Esophagus muscularis mucosa (tissue), 4 donors: Measurements from ENCODE around the gene NCF4. TPM values are rescaled to one million over a fixed set of nuclear protein-coding genes. Genes with fewer than 3 reads are reported as not detected.

ENCODE experiments used
- DNase-seq: peaks from one replicate; pipeline ENCODE4 v3.0.0-alpha.2; 2017; ENCODE audit errors: extremely low spot score
- H3K27ac ChIP-seq, 4 donors: fragments of 200-600 bp; sonication (generic); replicated peaks in 1 of 4; 1 replicate in 3 of 4; 2 replicates in 1 of 4; pipeline ENCODE4 v1.5.1; 2016 to 2019; ENCODE audit warnings: mild to moderate bottlenecking in 1 of 4
- H3K27me3 ChIP-seq, 4 donors: fragments of 200-600 bp; sonication (generic); one replicate each; pipeline versions ENCODE4 v1.5.1 to v1.6.0; 2016 to 2019
- H3K36me3 ChIP-seq, 4 donors: fragments of 200-600 bp; sonication (generic); one replicate each; pipeline ENCODE4 v1.5.1; 2016 to 2019
- H3K4me1 ChIP-seq, 4 donors: fragments of 200-600 bp; sonication (generic); one replicate each; pipeline ENCODE4 v1.5.1; 2016 to 2019
- H3K4me3 ChIP-seq, 4 donors: fragments of 200-600 bp; sonication (generic); 1 replicate in 2 of 4; 2 replicates in 2 of 4; pipeline ENCODE4 v1.5.1; 2016 to 2019; ENCODE audit warnings: mild to moderate bottlenecking in 4 of 4, moderate library complexity in 1 of 4
- H3K9me3 ChIP-seq, 4 donors: fragments of 200-600 bp; sonication (generic); 1 replicate in 3 of 4; 2 replicates in 1 of 4; pipeline ENCODE4 v1.5.1; 2016 to 2019
- EP300 ChIP-seq: sonication (generic); formaldehyde crosslinking; IDR thresholded peaks from one replicate; pipeline ENCODE4 v1.6.1; 2017; ENCODE audit warnings: antibody characterized with exemption
- POLR2A ChIP-seq: fragments of 450-650 bp; IDR thresholded peaks from one replicate; pipeline ENCODE4 v1.6.1; 2017; ENCODE audit warnings: antibody characterized with exemption, moderate library complexity, mild to moderate bottlenecking, low read depth
- POLR2AphosphoS5 ChIP-seq, 2 donors: sonication (generic); formaldehyde crosslinking; IDR thresholded peaks; one replicate each; pipeline ENCODE4 v1.6.1; 2017; ENCODE audit warnings: antibody characterized with exemption in 2 of 2
- WGBS: methylation state at CpG from one replicate; pipeline ENCODE4 v1.1.5; 2018; 5-methylcytosine and 5-hydroxymethylcytosine counted together
- intact Hi-C: fragments of 100-400 bp; cut with DNase I; formaldehyde crosslinking; loops from one replicate; pipeline ENCODE4 v1.15.1; 2023
- total RNA-seq, 4 donors: library from RNA; depleted of rRNA; stranded (reverse); fragments of >200 nt; gene quantifications; one replicate each; pipeline versions ENCODE4 v1.1.0 to v1.2.1, GENCODE V29; 2016
- TF ChIP-seq, protein P1 (sequence below), 3 experiments: fragments of 200-600 bp in 2 of 3; fragments of 450-650 bp in 1 of 3; sonication (generic) in 2 of 3; IDR thresholded peaks; one replicate each; pipeline ENCODE4 v1.5.1; 2017 to 2019; ENCODE audit warnings: antibody characterized with exemption in 3 of 3, mild to moderate bottlenecking in 2 of 3, moderate library complexity in 1 of 3

Gene NCF4
- total RNA-seq, 4 donors from 2014 or later, result 8.4 to 26.0 (median 14.2) TPM

DNA sequence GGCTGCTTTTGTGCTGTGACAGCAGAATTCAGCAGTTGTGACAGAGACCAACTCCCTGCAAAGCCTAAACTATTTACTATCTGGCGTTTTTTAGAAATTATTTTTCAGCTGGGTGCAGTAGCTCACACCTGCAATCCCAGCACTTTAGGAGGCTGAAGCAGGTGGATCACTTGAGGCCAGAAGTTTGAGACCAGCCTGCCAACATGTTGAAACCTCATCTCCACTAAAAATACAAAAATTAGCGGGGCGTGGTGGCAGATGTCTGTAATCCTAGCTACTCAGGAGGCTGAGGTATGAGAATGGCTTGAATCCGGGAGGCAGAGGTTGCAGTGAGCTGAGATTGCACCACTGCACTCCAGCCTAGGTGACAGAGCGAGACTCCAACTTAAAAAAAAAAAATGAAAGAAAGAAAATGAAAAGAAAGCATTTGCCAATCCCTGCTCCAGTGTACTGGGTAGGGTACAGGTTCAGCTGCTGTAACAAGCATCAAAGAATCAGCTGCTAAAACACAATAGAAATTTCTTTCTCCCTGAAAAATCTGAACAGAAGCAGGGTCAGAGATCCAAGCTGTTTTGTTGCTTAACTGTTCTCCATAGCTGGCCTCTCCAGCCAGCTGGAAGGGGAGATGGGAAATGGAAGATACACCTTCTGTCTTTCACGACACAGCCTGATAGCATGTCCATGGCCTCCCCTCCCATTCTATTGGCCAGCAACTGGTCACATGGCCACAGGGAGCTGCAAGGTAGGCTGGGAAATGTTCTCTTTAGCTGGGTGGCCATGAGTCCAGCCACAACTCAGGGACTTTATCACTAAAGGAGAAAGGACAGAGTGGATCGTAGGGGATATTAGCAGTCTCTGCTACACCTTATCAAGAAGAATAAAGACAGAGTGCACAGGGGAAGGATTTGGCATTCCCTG is 8.5 kb upstream of the NCF4 start:
- H3K27me3 ChIP-seq, result peaks cover 0 to 66% (median 1%) of the 10 kb centered on the region in 4 donors
- peaks cover 0 to 18% (median 14%) of the 10 kb centered on the region in 4 donors for H3K4me1 ChIP-seq
- intact Hi-C loops, result no loop called here
- H3K9me3 ChIP-seq, result no peaks in the 10 kb centered on the region
- WGBS, result 88% methylated on average over 7 of the region's 7 CpGs
- no peak overlapping the region for H3K4me3 ChIP-seq
- H3K36me3 ChIP-seq, result no peaks in the 10 kb centered on the region
- TF ChIP-seq POLR2A (no peak), POLR2AphosphoS5 (IDR thresholded peaks at IDR 0.05) (no peak), EP300 (no peak)
- TF ChIP-seq, protein P1, sequence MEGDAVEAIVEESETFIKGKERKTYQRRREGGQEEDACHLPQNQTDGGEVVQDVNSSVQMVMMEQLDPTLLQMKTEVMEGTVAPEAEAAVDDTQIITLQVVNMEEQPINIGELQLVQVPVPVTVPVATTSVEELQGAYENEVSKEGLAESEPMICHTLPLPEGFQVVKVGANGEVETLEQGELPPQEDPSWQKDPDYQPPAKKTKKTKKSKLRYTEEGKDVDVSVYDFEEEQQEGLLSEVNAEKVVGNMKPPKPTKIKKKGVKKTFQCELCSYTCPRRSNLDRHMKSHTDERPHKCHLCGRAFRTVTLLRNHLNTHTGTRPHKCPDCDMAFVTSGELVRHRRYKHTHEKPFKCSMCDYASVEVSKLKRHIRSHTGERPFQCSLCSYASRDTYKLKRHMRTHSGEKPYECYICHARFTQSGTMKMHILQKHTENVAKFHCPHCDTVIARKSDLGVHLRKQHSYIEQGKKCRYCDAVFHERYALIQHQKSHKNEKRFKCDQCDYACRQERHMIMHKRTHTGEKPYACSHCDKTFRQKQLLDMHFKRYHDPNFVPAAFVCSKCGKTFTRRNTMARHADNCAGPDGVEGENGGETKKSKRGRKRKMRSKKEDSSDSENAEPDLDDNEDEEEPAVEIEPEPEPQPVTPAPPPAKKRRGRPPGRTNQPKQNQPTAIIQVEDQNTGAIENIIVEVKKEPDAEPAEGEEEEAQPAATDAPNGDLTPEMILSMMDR (IDR thresholded peaks at IDR 0.05), result no peak
- no peak overlapping the region for H3K27ac ChIP-seq
- DNase-seq, result no peak

DNA sequence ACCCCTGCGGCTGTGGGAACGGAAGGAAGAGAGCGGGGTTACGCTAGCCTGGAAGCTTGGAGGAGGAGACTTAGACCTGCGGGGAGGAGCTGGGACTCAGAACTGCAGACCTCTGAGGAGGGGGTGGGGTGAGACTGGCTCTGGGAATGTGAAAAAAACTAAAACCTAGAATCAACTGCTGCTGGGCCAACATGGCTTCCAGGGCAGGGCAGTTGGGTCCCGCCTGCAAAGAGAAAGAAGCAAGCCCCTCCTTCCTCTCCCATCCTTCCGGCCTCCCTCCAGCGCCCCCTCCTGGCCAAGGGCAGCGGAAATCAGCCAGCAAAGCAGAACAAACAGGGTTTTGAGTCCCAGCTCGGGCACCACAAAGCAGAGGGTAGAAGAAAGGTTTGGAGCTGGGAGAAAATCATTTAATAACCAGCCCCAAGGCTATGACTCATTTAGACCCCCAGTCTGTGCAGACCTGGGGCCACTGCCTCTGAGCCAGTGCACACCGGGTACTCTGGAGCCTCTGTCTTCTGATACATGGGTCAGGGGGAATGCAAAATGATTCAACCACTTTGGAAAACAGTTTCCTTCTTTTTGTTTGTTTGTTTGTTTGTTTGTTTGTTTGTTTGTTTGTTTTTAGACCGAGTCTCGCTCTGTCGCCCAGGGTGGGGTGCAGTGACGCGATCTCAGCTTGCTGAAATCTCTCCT is 7.3 kb upstream of the NCF4 start:
- TF ChIP-seq, protein P1 (IDR thresholded peaks at IDR 0.05), result peak; percentile 23 to 52 (median 36)
- TF ChIP-seq POLR2AphosphoS5 (IDR thresholded peaks at IDR 0.05), result no peak
- TF ChIP-seq POLR2A, result no peak
- no peak for TF ChIP-seq EP300
- peak overlapping the region in 1 of 4 donors; percentile 20 for H3K4me3 ChIP-seq
- H3K4me1 ChIP-seq, result peaks cover 0 to 18% (median 14%) of the 10 kb centered on the region in 4 donors
- WGBS, result 58% methylated on average over 16 of the region's 16 CpGs
- no peak overlapping the region for H3K27ac ChIP-seq
- no peak for DNase-seq
- intact Hi-C loops, result no loop called here
- peaks cover 0 to 65% (median 0%) of the 10 kb centered on the region in 4 donors for H3K27me3 ChIP-seq
- no peaks in the 10 kb centered on the region for H3K9me3 ChIP-seq
- no peaks in the 10 kb centered on the region for H3K36me3 ChIP-seq

- H3K4me3 ChIP-seq, result no peak overlapping the region
- 81% methylated on average over 3 of the region's 3 CpGs for WGBS
- H3K36me3 ChIP-seq, result no peaks in the 10 kb centered on the region
- DNase-seq, result no peak
- no peaks in the 10 kb centered on the region for H3K9me3 ChIP-seq
- TF ChIP-seq, protein P1 (IDR thresholded peaks at IDR 0.05), result no peak
- TF ChIP-seq EP300 (no peak), POLR2AphosphoS5 (IDR thresholded peaks at IDR 0.05) (no peak), POLR2A (no peak)
- intact Hi-C loops, result loop anchor here (5.0 kb wide), 2 partner anchors 122 to 308 kb away; no protein-coding TSS in a partner anchor
- H3K27ac ChIP-seq, result no peak overlapping the region
- peaks cover 0 to 45% (median 0%) of the 10 kb centered on the region in 4 donors for H3K27me3 ChIP-seq
- peaks cover 0 to 18% (median 14%) of the 10 kb centered on the region in 4 donors for H3K4me1 ChIP-seq
These were observed 5.3 kb upstream of the NCF4 start for GRCh38 chr22:36855478-36855877.

DNA sequence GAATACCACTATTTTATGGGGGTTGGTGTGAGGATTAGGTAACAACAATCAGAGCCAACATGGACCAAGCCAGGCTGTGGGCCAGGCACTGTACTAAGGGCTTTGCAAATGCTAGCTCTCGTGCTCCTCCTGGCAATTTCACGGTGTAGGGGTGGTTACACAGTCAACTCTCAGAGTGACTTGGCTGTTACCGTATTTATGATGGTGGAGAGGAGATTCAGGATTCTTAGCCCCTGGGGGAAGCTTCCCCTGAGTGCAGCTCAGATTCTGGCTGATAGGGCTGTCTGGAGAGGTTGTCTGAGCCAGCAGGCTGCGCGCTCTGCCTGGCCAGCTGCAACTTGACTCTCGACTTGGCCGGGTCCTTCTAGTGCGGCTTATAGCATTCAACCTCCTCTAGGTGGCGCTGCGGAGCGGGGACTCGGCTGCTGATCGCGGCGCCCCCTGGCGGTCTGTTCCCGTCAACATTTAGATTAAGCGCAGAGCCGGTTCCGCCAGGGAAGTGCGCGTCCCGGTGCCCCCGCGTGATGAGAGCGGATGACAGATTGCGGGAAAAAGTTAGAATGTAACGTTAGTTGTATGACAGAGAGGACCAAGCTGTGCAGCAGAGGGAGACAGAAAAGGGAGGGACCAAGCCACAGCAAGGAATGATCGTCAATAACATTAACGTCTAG is 4.5 kb upstream of the NCF4 start:
- no peak overlapping the region for H3K4me3 ChIP-seq
- peak; percentile 94 for DNase-seq
- no peaks in the 10 kb centered on the region for H3K9me3 ChIP-seq
- H3K27me3 ChIP-seq, result peaks cover 0 to 38% (median 0%) of the 10 kb centered on the region in 4 donors
- 9% methylated on average over 23 of the region's 30 CpGs for WGBS
- H3K4me1 ChIP-seq, result peaks cover 0 to 18% (median 14%) of the 10 kb centered on the region in 4 donors
- H3K36me3 ChIP-seq, result no peaks in the 10 kb centered on the region
- H3K27ac ChIP-seq, result no peak overlapping the region
- TF ChIP-seq, protein P1 (IDR thresholded peaks at IDR 0.05), result peak; percentile 99
- TF ChIP-seq POLR2A (no peak), POLR2AphosphoS5 (IDR thresholded peaks at IDR 0.05) (peak in 1 of 2 donors; percentile 79)
- intact Hi-C loops, result loop anchor here (2.0 to 5.0 kb wide), 3 partner anchors 73 to 309 kb away; no protein-coding TSS in a partner anchor
